Neuronal stem cell (in vitro differentiated cells): Measurements from ENCODE around the gene UNC5B.
"Not testable (repeated sequence)": the region's sequence is repeated elsewhere in the genome, so short reads cannot be mapped to it uniquely, and the experiment has no call there.

ENCODE experiments used
- DNase-seq: peaks from one replicate; pipeline ENCODE4 v3.0.0-alpha.2; 2013; ENCODE audit warnings: low spot score
- H2AFZ ChIP-seq: one replicate; pipeline ENCODE4 v1.6.1; 2013; ENCODE audit warnings: mild to moderate bottlenecking, low read length, inconsistent platforms
- H2AK5ac ChIP-seq: 2 replicates; pipeline ENCODE4 v1.6.1; 2013; ENCODE audit warnings: low read depth, mild to moderate bottlenecking, inconsistent platforms, low read length, moderate library complexity, mixed read lengths
- H2BK120ac ChIP-seq: 2 replicates; pipeline ENCODE4 v1.6.1; 2013; ENCODE audit warnings: low read depth, mild to moderate bottlenecking, inconsistent platforms, low read length, moderate library complexity, mixed read lengths
- H2BK12ac ChIP-seq: one replicate; pipeline ENCODE4 v1.6.1; 2013; ENCODE audit warnings: low read length, inconsistent platforms
- H2BK15ac ChIP-seq: 2 replicates; pipeline ENCODE4 v1.6.1; 2013; ENCODE audit warnings: mild to moderate bottlenecking, low read length, inconsistent platforms, mixed read lengths
- H2BK5ac ChIP-seq: one replicate; pipeline ENCODE4 v1.6.1; 2013; ENCODE audit warnings: inconsistent platforms, mild to moderate bottlenecking, low read length, moderate library complexity
- H3K14ac ChIP-seq: one replicate; pipeline ENCODE4 v1.6.1; 2013; ENCODE audit warnings: low read length, inconsistent platforms
- H3K18ac ChIP-seq: 2 replicates; pipeline ENCODE4 v1.6.1; 2013; ENCODE audit warnings: low read length, inconsistent platforms
- H3K23ac ChIP-seq: 2 replicates; pipeline ENCODE4 v1.6.1; 2013; ENCODE audit warnings: low read depth, mild to moderate bottlenecking, mixed read lengths, low read length, inconsistent platforms; ENCODE audit not compliant: poor library complexity
- H3K27ac ChIP-seq: replicated peaks from 3 replicates; pipeline ENCODE4 v1.5.1; 2013; ENCODE audit warnings: low read length, inconsistent platforms
- H3K27me3 ChIP-seq, 3 experiments: 2 replicates each; pipeline ENCODE4 v1.6.1; 2013; ENCODE audit warnings: low read length in 3 of 3, mild to moderate bottlenecking in 2 of 3, inconsistent platforms in 1 of 3, low read depth in 1 of 3, mixed read lengths in 1 of 3, moderate library complexity in 1 of 3; ENCODE audit not compliant: control insufficient read depth in 3 of 3, insufficient read depth in 3 of 3
- H3K36me3 ChIP-seq, 2 donors: replicated peaks in 1 of 2; 2 replicates each; pipeline ENCODE4 v1.6.1; 2013; ENCODE audit warnings: low read length in 2 of 2; ENCODE audit not compliant: control insufficient read depth in 2 of 2, insufficient read depth in 2 of 2
- H3K4ac ChIP-seq: 2 replicates; pipeline ENCODE4 v1.6.1; 2013; ENCODE audit warnings: inconsistent platforms, mild to moderate bottlenecking, low read length, moderate library complexity
- H3K4me1 ChIP-seq, 2 donors: 1 replicate in 1 of 2; 2 replicates in 1 of 2; pipeline ENCODE4 v1.6.1; 2013; ENCODE audit warnings: low read length in 2 of 2, low read depth in 1 of 2; ENCODE audit not compliant: control insufficient read depth in 2 of 2, insufficient read depth in 1 of 2
- H3K4me2 ChIP-seq: one replicate; pipeline ENCODE4 v1.6.1; 2013; ENCODE audit warnings: mild to moderate bottlenecking, low read length, inconsistent platforms; ENCODE audit not compliant: insufficient read depth, poor library complexity, severe bottlenecking
- H3K4me3 ChIP-seq, 2 donors: 2 replicates each; pipeline ENCODE4 v1.5.1; 2013; ENCODE audit warnings: low read length in 2 of 2, mild to moderate bottlenecking in 2 of 2, inconsistent platforms in 1 of 2, moderate library complexity in 1 of 2
- H3K79me1 ChIP-seq: one replicate; pipeline ENCODE4 v1.6.1; 2013; ENCODE audit warnings: low read depth, mild to moderate bottlenecking, inconsistent platforms, low read length, moderate library complexity
- H3K9ac ChIP-seq: one replicate; pipeline ENCODE4 v1.6.1; 2013; ENCODE audit warnings: mild to moderate bottlenecking, low read depth, low read length, inconsistent platforms; ENCODE audit not compliant: poor library complexity
- H3K9me3 ChIP-seq, 2 donors: replicated peaks in 1 of 2; 2 replicates each; pipeline versions ENCODE3 to v1.6.1; 2013; ENCODE audit warnings: low read length in 2 of 2, mild to moderate bottlenecking in 2 of 2, inconsistent platforms in 1 of 2, low read depth in 1 of 2, mixed read lengths in 1 of 2, moderate library complexity in 1 of 2; ENCODE audit not compliant: control insufficient read depth in 2 of 2, insufficient read depth in 1 of 2
- H4K8ac ChIP-seq: one replicate; pipeline ENCODE4 v1.6.1; 2013; ENCODE audit warnings: low read depth, mild to moderate bottlenecking, inconsistent platforms, low read length, moderate library complexity
- H4K91ac ChIP-seq: one replicate; pipeline ENCODE4 v1.6.1; 2013; ENCODE audit warnings: low read length, low read depth, mild to moderate bottlenecking, inconsistent platforms; ENCODE audit not compliant: poor library complexity
- WGBS, 2 donors: extraction: QIAGEN DNeasy Blood & Tissue Kit; methylation state at CpG; one replicate each; pipeline ENCODE4 v1.1.7; 2013; ENCODE audit warnings: missing lambda C conversion rate in 2 of 2, mixed read lengths in 1 of 2; ENCODE audit not compliant: insufficient read length in 2 of 2, insufficient replicate concordance in 1 of 2; ENCODE audit errors: extremely low coverage in 2 of 2; 5-methylcytosine and 5-hydroxymethylcytosine counted together

UNC5B gene

GRCh38 chr10:71294856-71295255 is 82.5 kb downstream of the UNC5B start:
- Histone ChIP-seq H2AK5ac (no peak overlapping the region), H2BK15ac (no peak overlapping the region), H3K4ac (no peak overlapping the region), H3K9ac (no peak overlapping the region), H3K79me1 (no peaks in the 10 kb centered on the region), H3K4me3 (no peak overlapping the region), H3K36me3 (no peaks in the 10 kb centered on the region), H3K27me3 (peaks cover 0 to 14% (median 0%) of the 10 kb centered on the region in 3 experiments), H3K9me3 (no peaks in the 10 kb centered on the region), H3K23ac (no peak overlapping the region), H2BK12ac (no peak overlapping the region), H2AFZ (no peak overlapping the region), H2BK120ac (no peak overlapping the region), H4K8ac (no peak overlapping the region), H2BK5ac (no peak overlapping the region), H3K27ac (no peak overlapping the region), H3K14ac (no peak overlapping the region), H3K18ac (peak overlapping the region; percentile 63), H3K4me2 (no peak overlapping the region), H4K91ac (no peak overlapping the region), H3K4me1 (no peaks in the 10 kb centered on the region)
- DNase-seq, result no peak
- no CpG with 5 or more reads among the region's 4 CpGs for WGBS, 2 donors

- H2BK15ac ChIP-seq, result no peak overlapping the region
- H3K23ac ChIP-seq, result peak overlapping the region; percentile 46
- H3K9ac ChIP-seq, result peak overlapping the region; percentile 13
- H2BK5ac ChIP-seq, result no peak overlapping the region
- no peak overlapping the region for H2AFZ ChIP-seq
- no peak for DNase-seq
- H3K27me3 ChIP-seq, result peaks cover 0 to 19% (median 0%) of the 10 kb centered on the region in 3 experiments
- no peak overlapping the region for H3K4me3 ChIP-seq
- H2AK5ac ChIP-seq, result no peak overlapping the region
- H4K8ac ChIP-seq, result no peak overlapping the region
- no CpG with 5 or more reads among the region's 9 CpGs for WGBS, 2 donors
- no peaks in the 10 kb centered on the region for H3K9me3 ChIP-seq
- H3K4ac ChIP-seq, result no peak overlapping the region
- H3K14ac ChIP-seq, result no peak overlapping the region
- H2BK12ac ChIP-seq, result no peak overlapping the region
- H3K18ac ChIP-seq, result no peak overlapping the region
- no peak overlapping the region for H3K4me2 ChIP-seq
- H3K27ac ChIP-seq, result no peak overlapping the region
- H3K79me1 ChIP-seq, result no peaks in the 10 kb centered on the region
- H3K36me3 ChIP-seq, result no peaks in the 10 kb centered on the region
- no peaks in the 10 kb centered on the region for H3K4me1 ChIP-seq
- H2BK120ac ChIP-seq, result no peak overlapping the region
- H4K91ac ChIP-seq, result no peak overlapping the region
Measured at GRCh38 chr10:71295641-71296040, 83.3 kb downstream of the UNC5B start.

- Histone ChIP-seq H2BK12ac (no peak overlapping the region), H3K23ac (no peak overlapping the region), H3K4ac (no peak overlapping the region), H3K4me3 (no peak overlapping the region), H3K14ac (no peak overlapping the region), H2BK5ac (no peak overlapping the region), H3K9me3 (no peaks in the 10 kb centered on the region), H3K4me2 (no peak overlapping the region), H3K18ac (no peak overlapping the region), H3K27ac (no peak overlapping the region), H3K36me3 (no peaks in the 10 kb centered on the region), H2BK15ac (no peak overlapping the region), H2AFZ (no peak overlapping the region), H3K27me3 (peaks cover 0 to 23% (median 0%) of the 10 kb centered on the region in 3 experiments), H3K9ac (peak overlapping the region; percentile 13), H4K8ac (no peak overlapping the region), H3K79me1 (no peaks in the 10 kb centered on the region), H3K4me1 (no peaks in the 10 kb centered on the region), H2AK5ac (no peak overlapping the region), H2BK120ac (no peak overlapping the region), H4K91ac (peak overlapping the region; percentile 73)
- WGBS, 2 donors, result no CpG with 5 or more reads among the region's 5 CpGs
- no peak for DNase-seq
Measured at GRCh38 chr10:71296086-71296485, 83.7 kb downstream of the UNC5B start.

- H3K36me3 ChIP-seq, H2BK12ac ChIP-seq, H3K18ac ChIP-seq, H2AK5ac ChIP-seq, H4K91ac ChIP-seq, H3K27ac ChIP-seq, H3K9me3 ChIP-seq, H3K4ac ChIP-seq, H3K4me1 ChIP-seq, H3K4me3 ChIP-seq, H3K79me1 ChIP-seq, H3K9ac ChIP-seq, H3K4me2 ChIP-seq, H2BK5ac ChIP-seq, DNase-seq, H2AFZ ChIP-seq, H2BK120ac ChIP-seq, H3K14ac ChIP-seq, H2BK15ac ChIP-seq, H4K8ac ChIP-seq, H3K23ac ChIP-seq: not testable (repeated sequence)
- WGBS, 2 donors, result no CpG with 5 or more reads among the region's 13 CpGs
- H3K27me3 ChIP-seq, result peaks cover 0 to 28% (median 0%) of the 10 kb centered on the region in 3 experiments
Measured at GRCh38 chr10:71296811-71297210, 84.4 kb downstream of the UNC5B start.
